ENCODE data around the gene MMEL1.

MMEL1 gene

GRCh38 chr1:2542246-2542915, 90.4 kb downstream of the MMEL1 start:
- H3K4me3 ChIP-seq (ENCODE audit: control insufficient read depth, low read depth, low read length): no peak overlapping the region
- DNase-seq (ENCODE audit: low read depth): no peak
- no peak for TF ChIP-seq CTCF (conservative IDR thresholded peaks at IDR 0.05; ENCODE audit: control insufficient read depth, insufficient read depth, low read depth, low read length)

GRCh38 chr1:2541619-2542245, 91.1 kb downstream of the MMEL1 start:
- no peak for TF ChIP-seq CTCF (conservative IDR thresholded peaks at IDR 0.05; ENCODE audit: control insufficient read depth, insufficient read depth, low read depth, low read length)
- no peak for DNase-seq (ENCODE audit: low read depth)
- no peak overlapping the region for H3K4me3 ChIP-seq (ENCODE audit: control insufficient read depth, low read depth, low read length)

- TF ChIP-seq CTCF (conservative IDR thresholded peaks at IDR 0.05; ENCODE audit: control insufficient read depth, insufficient read depth, low read depth, low read length): no peak
- no peak overlapping the region for H3K4me3 ChIP-seq (ENCODE audit: control insufficient read depth, low read depth, low read length)
- no peak for DNase-seq (ENCODE audit: low read depth)
Measured at GRCh38 chr1:2540816-2541492, 91.9 kb downstream of the MMEL1 start.
